ENCODE results near the gene BMPR1A. TPM values are rescaled to one million over a fixed set of nuclear protein-coding genes. Genes with fewer than 3 reads are reported as not detected.

BMPR1A gene
- total RNA-seq, 2 donors from 2014 or later, result 53.9 to 58.1 TPM

GRCh38 chr10:86785968-86786367 is 29.5 kb downstream of the BMPR1A start:
- Histone ChIP-seq H3K36me3 (no peaks in the 10 kb centered on the region), H3K27me3 (replicated peaks; ENCODE audit: insufficient read depth) (no peaks in the 10 kb centered on the region), H3K9me3 (no peaks in the 10 kb centered on the region), H3K4me3 (no peak overlapping the region), H3K4me1 (replicated peaks) (peaks cover 11% of the 10 kb centered on the region), H3K27ac (peak overlapping the region in 1 of 2 donors; percentile 5)
- DNase-seq (ENCODE audit: low spot score), result no peak
- 53% methylated on average over 5 of the region's 5 CpGs for WGBS
- TF ChIP-seq POLR2A (IDR thresholded peaks at IDR 0.05), result no peak
- TF ChIP-seq, protein P1, sequence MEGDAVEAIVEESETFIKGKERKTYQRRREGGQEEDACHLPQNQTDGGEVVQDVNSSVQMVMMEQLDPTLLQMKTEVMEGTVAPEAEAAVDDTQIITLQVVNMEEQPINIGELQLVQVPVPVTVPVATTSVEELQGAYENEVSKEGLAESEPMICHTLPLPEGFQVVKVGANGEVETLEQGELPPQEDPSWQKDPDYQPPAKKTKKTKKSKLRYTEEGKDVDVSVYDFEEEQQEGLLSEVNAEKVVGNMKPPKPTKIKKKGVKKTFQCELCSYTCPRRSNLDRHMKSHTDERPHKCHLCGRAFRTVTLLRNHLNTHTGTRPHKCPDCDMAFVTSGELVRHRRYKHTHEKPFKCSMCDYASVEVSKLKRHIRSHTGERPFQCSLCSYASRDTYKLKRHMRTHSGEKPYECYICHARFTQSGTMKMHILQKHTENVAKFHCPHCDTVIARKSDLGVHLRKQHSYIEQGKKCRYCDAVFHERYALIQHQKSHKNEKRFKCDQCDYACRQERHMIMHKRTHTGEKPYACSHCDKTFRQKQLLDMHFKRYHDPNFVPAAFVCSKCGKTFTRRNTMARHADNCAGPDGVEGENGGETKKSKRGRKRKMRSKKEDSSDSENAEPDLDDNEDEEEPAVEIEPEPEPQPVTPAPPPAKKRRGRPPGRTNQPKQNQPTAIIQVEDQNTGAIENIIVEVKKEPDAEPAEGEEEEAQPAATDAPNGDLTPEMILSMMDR (IDR thresholded peaks at IDR 0.05), result no peak
- TF ChIP-seq POLR2AphosphoS5 (IDR thresholded peaks at IDR 0.05), result no peak
- intact Hi-C loops (cut with DNase I), result no loop called here

DNA sequence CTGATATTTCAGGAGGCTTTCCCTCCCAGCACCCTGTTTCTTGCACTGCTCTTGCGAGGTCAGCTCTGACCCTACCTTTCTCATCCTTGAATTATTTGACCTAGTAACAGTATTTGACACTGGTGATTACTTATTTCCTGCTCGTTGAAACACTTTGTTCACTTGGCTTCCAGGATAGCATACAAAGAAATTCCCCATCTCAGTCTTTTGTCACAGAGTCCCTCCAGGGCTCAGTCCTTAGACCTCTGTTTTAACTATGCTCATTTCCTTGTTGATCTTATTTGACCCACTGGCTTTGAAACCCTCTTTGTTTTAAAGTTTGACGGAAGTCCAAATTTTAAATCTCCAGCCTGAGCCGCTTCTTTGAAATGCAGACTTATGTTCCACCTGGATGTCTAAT is 29.9 kb downstream of the BMPR1A start:
- Histone ChIP-seq H3K9me3 (no peaks in the 10 kb centered on the region), H3K27ac (peak overlapping the region in 1 of 2 donors; percentile 5), H3K36me3 (no peaks in the 10 kb centered on the region), H3K4me1 (replicated peaks) (peaks cover 11% of the 10 kb centered on the region), H3K4me3 (no peak overlapping the region), H3K27me3 (replicated peaks; ENCODE audit: insufficient read depth) (no peaks in the 10 kb centered on the region)
- intact Hi-C loops (cut with DNase I), result no loop called here
- TF ChIP-seq POLR2A (IDR thresholded peaks at IDR 0.05), result no peak
- 28% methylated on average over 4 of the region's 4 CpGs for WGBS
- DNase-seq (ENCODE audit: low spot score), result no peak

- TF ChIP-seq POLR2A (IDR thresholded peaks at IDR 0.05) (no peak), POLR2AphosphoS5 (IDR thresholded peaks at IDR 0.05) (no peak)
- TF ChIP-seq, protein P1 (IDR thresholded peaks at IDR 0.05), result no peak
- Histone ChIP-seq H3K9me3 (no peaks in the 10 kb centered on the region), H3K4me1 (replicated peaks) (peaks cover 11% of the 10 kb centered on the region), H3K27me3 (replicated peaks; ENCODE audit: insufficient read depth) (no peaks in the 10 kb centered on the region), H3K27ac (no peak overlapping the region), H3K36me3 (no peaks in the 10 kb centered on the region), H3K4me3 (no peak overlapping the region)
- intact Hi-C loops (cut with DNase I), result no loop called here
- no peak for DNase-seq (ENCODE audit: low spot score)
- 97% methylated on average over 3 of the region's 3 CpGs for WGBS
These were observed 34.0 kb downstream of the BMPR1A start for GRCh38 chr10:86790394-86790793.

- intact Hi-C loops (cut with DNase I), result no loop called here
- DNase-seq (ENCODE audit: low spot score), result no peak
- H3K27me3 ChIP-seq (replicated peaks; ENCODE audit: insufficient read depth), result no peaks in the 10 kb centered on the region
- TF ChIP-seq, protein P1 (IDR thresholded peaks at IDR 0.05), result no peak
- TF ChIP-seq POLR2AphosphoS5 (IDR thresholded peaks at IDR 0.05) (no peak), POLR2A (IDR thresholded peaks at IDR 0.05) (no peak)
- H3K4me1 ChIP-seq (replicated peaks), result no peaks in the 10 kb centered on the region
- H3K36me3 ChIP-seq, result no peaks in the 10 kb centered on the region
- H3K9me3 ChIP-seq, result no peaks in the 10 kb centered on the region
- no peak overlapping the region for H3K27ac ChIP-seq
- 100% methylated on average over 1 of the region's 1 CpG for WGBS
- no peak overlapping the region for H3K4me3 ChIP-seq
These were observed 36.2 kb downstream of the BMPR1A start for GRCh38 chr10:86792461-86793167.

- WGBS, result 82% methylated on average over 4 of the region's 4 CpGs
- DNase-seq (ENCODE audit: low spot score), result no peak
- H3K9me3 ChIP-seq, result no peaks in the 10 kb centered on the region
- no peak overlapping the region for H3K27ac ChIP-seq
- intact Hi-C loops (cut with DNase I), result no loop called here
- TF ChIP-seq POLR2AphosphoS5 (IDR thresholded peaks at IDR 0.05) (no peak), POLR2A (IDR thresholded peaks at IDR 0.05) (no peak)
- TF ChIP-seq, protein P1 (IDR thresholded peaks at IDR 0.05), result no peak
- no peak overlapping the region for H3K4me3 ChIP-seq
- no peaks in the 10 kb centered on the region for H3K27me3 ChIP-seq (replicated peaks; ENCODE audit: insufficient read depth)
- no peaks in the 10 kb centered on the region for H3K36me3 ChIP-seq
- H3K4me1 ChIP-seq (replicated peaks), result no peaks in the 10 kb centered on the region
These were observed 37.3 kb downstream of the BMPR1A start for GRCh38 chr10:86793696-86794095.
